NCI-H2196 (cell line): ENCODE results near the gene CD2.
"Not testable (repeated sequence)": the region's sequence is repeated elsewhere in the genome, so short reads cannot be mapped to it uniquely, and the experiment has no call there.

ENCODE experiments used
- DNase-seq: peaks from one replicate; lab custom pipeline; 2025; ENCODE audit not compliant: unreplicated experiment; lab: John Stamatoyannopoulos, UW

Gene CD2

DNA sequence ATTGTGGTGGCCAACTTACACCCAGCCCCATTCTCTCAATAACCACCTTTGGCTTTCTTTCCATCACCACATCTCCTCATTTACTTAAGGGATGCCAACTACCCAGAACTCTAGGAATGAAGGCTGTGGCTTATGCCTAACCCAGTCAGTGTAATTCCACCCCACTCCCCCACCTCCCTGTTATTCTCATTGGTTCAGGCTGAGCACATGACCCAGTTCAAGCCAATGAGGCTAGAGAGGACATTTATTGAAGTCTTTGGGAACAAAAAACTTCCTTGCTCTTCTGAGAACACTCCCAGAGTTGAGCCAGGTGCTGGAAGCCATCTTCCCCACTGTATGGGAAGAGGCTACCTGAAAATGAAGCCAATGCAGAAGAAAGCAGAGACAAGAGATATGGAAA lies 22.8 kb upstream of the CD2 start:
- no peak for DNase-seq

DNA sequence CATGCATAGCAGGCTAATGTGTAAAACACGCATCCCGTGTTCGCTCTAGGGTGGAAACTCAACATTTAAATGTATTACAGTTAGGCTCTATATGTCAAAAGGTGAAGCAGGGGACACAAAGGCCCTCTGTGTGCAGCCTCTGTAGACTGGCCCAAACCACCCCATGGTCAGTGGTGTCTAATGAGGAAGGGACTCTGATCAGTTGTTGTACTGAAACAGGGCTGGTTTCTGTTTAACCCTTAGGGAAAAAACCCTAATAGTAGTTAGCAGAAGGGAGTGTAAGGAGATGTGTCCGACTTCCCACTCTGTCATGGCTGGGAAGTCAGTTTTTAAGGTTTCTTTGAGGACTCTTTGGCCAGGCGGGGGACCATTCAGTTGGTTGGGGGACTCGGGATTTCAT lies 21.5 kb upstream of the CD2 start:
- no peak for DNase-seq

DNA sequence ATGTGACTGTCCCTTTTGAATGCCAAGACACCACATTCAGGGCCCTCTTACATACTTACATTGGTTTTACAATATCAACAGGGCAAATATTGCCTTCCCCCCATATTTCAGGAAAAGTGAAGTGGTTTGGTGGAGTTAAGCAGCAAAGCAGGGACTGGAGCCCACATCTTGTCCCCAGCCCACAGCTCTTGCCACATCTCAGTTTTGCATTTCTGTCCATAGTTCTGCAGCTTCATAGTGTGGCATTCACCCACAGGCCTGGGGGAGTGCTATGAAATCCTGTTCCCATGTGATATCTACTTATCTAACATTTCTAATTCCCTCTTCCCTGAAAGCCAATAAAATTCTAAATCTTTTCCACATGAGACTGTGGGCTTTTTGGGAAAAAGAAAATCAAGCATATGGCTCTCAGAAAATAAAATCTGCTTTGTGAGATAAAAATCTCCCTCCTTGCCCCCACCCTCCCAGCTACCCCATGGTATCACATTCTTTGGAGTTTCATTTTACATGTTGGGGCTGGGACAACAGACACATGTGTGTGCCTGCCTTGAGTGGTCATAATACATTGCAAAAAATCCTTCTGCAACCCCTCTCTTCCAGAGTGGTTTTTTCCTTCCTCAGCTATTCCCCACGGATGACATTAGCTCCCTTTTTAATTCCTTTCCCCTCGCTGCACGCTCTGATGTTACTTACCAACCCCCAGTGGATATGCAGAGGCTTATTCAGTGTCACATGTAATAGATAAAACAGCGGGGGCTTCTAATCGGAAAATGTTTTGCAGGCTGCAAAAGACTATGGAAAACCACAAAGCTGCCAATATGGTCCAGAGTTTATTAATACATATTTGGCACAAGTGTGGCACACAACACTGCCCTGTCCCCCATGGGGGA lies 20.5 kb upstream of the CD2 start:
- no peak for DNase-seq

DNA sequence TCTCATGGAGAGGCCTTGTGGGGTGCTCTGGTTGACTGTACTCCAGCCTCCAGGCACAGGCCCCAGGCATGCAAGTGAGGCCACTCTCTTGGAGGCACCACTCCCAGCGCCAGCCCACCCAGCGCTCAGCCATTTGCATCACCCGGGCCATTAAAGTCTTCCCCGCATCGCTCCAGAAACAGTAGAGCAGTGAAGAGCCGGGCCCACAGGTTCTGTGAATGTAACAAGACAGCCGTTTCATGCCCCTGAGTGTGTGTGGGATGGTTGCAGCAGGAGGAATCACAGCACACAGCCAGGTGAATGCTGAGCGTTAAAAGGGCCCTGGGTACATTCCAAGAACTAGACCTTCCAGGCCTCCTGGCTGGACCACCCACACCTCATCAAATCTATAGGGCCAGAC lies 19.0 kb upstream of the CD2 start:
- DNase-seq = no peak

DNA sequence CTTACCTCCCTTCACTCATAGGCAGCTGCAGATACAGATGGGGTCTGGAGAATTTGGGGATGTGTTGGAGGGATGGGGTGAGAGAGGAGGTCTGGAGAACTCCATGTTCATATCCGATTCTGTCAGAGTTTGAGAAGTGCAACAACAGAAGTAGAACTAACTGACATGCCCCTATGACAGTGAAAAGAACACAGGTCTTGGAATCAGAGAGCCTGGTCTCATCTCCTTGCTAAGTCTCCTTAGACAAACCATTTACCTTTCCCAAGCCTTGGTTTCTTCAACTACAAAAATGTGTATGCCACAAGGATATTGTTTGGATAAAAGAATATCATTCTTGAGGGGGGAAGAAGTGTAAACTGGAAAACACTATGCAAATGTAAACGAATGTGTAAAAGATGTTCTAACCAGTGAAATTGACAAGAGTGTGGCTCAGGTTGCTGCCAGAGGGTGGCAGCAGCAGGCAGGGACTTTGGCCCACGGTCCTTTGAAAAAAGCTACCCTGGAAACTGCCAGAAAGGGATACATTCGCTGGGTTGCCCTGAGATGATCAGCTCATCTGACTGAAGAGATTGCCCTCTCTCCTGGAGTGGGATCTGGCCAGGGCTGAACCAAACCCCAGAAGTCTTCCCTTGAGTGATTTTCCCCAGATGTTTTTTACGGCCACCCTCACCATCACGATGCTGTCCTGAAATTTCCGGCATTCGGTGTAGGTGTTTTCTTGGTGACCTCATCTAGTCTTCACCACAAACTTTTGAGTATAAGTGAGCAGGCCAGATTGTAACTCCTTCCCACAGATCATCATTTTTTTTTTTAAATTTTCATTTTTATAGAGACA lies 17.0 kb upstream of the CD2 start:
- peak; percentile 37 for DNase-seq

DNA sequence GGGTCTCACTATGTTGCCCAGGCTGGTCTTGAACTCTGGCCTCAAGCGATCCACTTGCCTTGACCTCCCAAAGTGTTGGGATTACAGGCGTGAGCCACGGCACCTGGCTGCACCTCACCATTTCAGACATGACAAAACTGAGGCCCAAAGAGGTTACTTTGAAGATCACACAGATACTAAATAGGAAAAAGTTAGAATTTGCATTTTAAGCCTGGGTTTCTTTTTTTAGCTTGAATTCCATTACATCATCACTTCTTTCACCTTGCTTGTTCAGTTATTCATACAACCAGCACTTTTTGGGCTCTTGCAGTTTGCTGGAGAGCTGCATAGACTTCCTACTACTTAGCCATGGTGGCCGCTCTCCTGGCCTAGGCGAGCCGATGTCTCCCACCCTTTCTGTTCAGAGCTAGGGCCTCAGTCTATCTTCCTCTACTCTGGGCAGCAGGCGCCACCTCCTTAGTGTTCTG lies 16.3 kb upstream of the CD2 start:
- DNase-seq = no peak

DNA sequence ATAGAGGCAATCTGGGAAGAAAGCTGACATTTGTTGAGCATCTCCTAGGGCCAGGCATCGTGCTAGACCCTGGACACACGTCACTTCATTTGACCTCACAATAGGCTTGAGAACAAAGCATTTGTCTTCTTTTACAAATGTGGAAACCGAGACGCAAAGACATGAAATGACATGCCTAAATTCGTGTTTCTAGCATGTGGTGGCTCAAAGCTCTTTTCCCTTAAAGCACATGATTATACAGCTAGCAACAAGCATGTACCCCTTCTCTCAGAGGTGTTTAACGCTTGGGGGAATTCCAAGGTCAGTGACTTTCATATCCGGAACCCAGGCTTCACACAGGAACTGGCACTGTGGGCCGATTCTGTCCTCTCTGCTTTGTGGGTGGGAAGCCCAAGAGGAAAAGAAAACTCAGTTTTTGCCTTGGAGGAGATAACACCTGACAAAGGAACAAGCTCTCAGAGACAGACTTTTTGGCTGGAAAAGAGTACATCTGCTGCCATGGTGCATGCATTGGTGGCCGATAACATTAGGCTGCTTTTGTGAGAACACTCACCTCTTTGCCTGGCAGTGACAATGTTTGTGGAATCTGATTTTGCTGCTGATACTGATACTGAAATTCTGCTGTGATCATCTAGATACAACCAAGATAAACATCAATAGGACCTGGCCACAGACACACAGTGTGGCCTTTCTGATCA lies 15.4 kb upstream of the CD2 start:
- no peak for DNase-seq

DNA sequence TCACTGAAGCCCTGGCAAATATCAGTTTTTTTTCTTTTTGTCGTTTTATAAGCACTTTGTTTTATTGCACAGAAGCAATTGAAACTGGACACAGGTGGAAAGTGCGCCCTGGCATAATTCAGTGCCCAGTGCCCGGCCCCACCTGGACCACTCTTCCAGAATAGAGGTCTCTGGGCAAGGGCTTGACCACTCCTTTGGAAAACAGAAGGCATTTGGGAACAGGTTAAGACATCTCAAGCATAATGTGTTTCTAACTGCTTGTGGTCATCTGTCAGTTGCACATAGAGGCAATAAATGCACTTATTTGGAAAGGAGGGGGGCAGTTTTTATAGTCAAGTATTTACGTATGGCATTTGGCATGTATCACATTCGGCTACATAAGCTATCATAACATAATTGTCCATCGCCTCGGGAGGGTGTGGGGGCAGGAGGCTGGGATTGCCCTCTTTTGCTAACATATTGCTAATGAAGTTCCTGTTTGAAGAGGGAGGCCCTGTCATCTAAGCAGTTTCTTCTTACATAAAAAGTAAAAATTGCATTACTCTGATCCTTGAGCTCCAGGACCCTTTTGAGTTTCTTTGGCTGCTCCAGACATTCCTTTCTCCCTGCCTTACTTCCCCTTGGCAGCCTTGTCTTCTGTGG lies 14.7 kb upstream of the CD2 start:
- DNase-seq = no peak

DNA sequence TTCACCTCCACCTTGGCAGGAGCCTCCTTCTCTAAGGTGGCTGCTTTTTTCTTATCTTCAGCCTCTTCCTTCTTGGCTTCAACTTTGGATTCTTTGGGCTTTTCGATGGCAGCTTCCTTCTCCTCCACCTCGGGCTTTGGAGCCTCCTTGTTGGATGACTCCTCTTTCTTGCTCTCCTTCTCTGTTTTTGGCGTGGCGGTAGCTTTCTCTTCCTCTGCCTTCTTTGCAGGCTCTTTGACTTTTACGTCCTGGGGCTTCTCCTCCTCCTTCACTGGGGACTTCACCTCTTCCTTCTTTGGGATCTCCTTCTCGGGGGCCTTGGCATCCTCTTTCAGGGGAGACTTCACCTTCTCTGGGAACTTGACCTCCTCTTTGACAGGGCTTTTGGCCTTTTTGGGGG lies 13.9 kb upstream of the CD2 start:
- no peak for DNase-seq

DNA sequence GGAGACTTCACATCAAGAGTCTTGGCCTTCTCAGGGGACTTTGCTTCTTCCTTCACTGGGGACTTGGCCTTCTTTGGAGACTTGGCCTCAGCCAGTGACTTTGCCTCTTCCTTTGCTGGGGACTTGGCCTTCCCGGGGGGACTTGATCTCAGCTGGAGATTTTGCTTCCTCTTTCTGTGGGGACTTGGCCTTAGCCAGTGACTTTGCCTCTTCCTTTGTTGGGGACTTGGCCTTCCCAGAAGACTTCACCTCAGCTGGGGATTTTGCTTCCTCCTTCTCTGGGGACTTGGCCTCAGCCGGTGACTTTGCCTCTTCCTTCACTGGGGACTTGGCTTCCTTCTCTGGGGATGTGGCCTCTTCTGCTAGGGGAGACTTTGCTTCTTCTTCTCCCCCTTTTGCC lies 13.5 kb upstream of the CD2 start:
- no peak for DNase-seq

DNA sequence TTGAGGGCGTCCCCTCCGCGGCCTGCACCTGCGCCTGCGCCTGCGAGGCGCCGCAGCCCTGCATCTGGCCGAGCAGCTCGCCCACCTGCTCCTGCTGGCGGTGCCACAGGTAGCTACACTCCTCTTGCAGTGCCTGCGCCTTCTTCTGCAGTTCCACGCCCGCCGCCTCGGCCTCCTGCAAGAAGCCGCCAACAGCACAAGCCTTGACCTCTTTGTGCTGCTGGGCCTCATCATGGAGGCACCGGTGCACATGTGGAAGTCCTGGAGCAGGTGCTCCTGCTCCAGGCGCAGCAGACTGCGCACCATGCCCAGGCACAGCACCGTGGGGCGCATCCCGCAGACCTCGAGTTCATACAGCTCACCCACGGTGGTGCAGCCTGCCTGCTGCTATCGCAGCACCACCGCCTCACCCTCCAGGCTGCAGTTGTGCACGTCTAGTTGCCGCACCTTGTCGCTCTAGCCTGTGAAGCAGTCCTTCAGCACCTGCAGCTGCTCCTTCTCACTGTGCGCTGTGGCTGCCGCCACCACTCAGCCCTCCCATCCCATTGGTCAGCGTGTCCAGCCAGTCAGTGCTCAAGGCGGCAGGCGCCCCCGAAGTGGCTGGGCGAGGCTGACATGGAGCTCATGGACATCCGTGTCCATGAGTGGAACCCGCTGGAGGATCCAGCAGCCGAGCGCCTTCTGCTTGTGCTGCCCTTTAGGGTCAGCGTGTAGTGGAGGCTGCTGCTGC lies 12.2 kb upstream of the CD2 start:
- DNase-seq = no peak

DNA sequence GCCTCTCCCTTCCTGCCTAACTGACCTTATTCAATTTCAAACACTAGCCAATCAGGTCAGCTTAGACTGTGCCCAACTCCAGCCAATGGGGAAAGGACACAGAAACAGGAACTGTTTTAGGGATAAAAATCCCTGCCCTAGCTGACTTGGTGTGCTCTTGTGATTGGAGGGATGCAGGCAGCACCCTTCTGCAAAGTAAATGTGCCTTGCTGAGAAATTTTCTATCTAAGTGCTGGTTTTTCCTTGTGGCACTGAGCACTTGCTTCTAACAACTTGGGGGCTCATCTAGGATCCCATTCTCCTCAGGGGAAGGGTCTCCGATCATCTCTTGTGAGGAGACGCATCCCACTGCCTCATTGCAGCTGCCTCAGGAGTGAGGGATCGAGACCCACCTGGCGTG lies 10.7 kb upstream of the CD2 start:
- no peak for DNase-seq

DNA sequence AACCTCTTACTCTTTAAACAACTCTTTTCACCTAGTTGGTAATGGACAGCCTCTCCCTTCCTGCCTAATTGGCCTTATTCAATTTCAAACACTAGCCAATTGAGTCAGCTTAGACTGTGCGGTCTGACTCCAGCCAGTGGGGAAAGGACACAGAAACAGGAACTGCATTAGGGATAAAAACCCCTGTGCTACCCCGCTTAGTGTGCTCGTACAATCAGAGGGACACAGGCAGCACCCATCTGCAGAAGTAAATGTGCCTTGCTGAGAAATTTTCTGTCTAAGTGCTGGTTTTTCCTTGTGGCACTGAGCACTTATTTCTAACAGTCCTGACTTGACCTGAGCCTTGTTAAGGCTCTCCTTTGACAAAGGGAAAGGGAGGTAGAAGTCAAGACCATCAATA lies 6.0 kb upstream of the CD2 start:
- no peak for DNase-seq

DNA sequence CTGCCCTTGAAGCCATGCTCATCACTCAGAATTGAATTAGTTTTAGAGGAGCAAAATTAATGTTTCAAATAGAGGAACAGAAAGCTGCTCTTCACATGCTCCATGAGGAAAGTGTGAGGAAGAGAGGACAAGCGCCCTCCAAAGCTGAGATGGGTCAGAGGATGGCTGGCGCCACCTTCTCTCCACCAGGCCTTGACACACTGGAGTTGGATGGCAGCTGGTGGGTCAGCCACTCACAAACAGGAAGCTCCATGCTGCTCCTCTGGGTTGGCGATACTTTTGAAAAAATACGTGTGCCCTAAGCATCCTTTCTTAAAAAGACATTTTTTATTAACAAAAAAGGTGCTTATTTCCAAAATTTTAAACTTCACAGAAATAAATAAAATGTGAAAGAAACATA lies 3.1 kb upstream of the CD2 start:
- DNase-seq = no peak

DNA sequence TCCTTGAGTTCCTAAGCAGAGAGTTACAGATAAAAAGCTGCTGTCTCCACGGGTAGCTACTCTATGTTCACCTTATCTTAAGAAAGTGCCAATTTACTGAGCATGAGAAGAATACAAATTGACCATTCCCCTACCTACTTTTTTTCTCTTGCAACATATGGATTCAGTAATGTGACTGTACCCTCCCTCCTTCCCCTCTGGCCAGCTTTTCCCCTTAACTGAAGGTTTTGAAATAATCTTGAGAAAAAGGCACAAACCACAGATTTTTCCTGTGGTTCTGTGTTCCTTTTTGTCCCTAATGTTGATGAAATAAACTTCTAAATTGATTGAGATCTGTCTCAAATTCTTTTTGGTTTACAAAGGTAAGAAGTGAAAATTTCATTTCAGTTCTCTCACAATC lies 2.6 kb upstream of the CD2 start:
- no peak for DNase-seq

DNA sequence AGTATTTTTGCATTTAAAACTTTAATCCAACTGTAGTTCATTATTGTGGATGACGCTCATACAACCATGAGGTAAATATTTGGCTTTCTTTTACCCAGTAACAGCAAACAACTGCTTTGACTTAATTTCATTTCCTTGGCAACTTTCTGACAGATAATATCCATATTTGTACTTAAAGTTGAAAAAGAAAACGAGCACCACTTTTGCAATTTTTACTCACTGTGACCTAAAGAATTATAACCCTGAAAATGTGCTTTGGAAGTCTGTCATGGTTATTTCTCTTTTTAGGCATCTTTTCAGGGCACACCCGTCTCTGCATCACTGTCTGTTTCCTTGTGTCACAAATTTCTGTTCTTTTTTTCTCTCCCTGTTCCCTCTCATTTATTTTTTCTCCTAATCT lies 918 bp upstream of the CD2 start:
- DNase-seq = no peak

DNA sequence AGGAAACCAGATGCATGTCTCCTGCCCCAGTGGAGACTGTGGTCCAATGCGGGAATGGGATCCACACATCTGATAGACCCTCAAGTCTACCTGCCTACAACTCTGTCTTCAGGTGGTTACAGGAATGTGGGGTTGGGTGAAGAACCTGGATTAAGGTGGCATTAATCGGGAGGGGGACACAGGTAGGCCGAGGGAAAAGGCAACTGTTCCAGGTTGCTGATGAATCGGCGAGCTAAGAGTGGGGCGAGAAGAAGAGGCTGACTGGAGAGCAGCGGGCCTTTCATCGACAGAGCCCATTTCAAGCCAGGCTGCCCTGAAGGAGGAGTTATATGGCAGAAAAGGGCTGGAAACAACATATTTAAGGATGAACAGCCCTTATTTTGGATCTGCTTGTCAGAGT lies 836 bp downstream of the CD2 start:
- no peak for DNase-seq

DNA sequence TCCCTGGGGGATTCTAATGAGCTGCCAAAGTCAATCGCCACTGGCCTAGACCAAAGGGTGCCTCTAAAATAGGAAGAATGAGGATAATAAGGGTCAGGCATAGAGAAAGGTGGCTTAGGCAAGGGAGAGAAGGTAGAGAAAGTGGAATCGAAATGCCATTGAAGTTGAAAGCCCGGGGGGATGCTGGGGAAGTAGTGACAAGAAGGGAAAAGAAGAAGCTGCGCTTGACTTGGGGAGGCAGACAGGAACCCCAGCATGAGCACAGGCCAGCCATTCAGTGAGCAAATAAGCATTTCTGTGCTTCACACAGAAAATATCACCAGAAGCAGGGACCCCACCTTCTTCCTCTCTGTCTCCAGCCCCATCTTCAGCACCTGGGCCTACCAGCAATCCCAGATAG lies 1.5 kb downstream of the CD2 start:
- no peak for DNase-seq

DNA sequence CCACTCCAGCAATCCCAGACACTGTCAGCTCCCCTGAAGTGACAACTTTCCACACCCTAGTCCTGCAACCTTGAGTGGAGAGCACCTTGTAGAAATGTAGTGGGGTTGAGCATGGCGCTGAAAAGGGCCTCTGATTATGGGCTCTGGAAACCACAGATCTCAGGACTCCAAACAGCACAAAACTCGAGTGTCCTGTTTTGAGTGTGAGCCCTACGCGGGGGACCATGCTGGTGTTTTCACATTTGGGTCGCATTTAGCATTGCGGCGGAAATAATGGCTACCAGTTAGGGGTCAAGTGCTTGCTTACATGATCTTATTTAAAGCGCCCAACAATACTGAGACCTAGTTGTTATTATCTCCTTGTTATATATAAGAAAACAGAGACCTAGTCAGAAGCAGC lies 1.9 kb downstream of the CD2 start:
- not testable (repeated sequence) for DNase-seq

DNA sequence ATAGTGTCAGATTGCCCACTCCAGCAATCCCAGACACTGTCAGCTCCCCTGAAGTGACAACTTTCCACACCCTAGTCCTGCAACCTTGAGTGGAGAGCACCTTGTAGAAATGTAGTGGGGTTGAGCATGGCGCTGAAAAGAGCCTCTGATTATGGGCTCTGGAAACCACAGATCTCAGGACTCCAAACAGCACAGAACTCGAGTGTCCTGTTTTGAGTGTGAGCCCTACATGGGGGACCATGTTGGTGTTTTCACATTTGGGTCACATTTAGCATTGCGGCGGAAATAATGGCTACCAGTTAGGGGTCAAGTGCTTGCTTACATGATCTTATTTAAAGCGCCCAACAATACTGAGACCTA lies 4.2 kb downstream of the CD2 start:
- not testable (repeated sequence) for DNase-seq

DNA sequence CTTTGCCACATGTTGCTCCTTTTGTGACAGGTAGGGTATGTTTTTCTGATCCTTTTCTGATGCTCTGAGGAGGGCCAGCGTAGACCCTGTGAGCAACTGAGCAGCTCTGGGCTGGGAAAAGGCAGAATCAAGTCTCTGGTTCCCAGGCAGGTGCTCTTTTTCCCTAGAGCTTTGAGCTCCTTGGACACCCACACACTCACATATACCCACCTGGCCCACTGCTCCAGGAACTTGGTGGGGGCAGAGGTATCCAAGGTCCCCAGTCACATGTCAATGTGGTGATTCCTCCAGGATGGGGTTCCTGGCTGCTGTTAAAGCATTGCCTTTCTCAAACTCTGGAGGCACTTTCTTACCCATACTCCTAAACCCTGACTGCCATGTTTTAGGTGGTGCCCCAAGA lies 5.4 kb downstream of the CD2 start:
- DNase-seq = no peak
